Endothelial cell of umbilical vein (primary cell): ENCODE data around the gene GPD2. TPM values are rescaled to one million over a fixed set of nuclear protein-coding genes. Genes with fewer than 3 reads are reported as not detected.

Experiments used
- BruUV-seq: library from RNA; stranded (reverse); fragments of 400-500 nt; replicated peaks from 2 replicates; lab custom pipeline; 2021; lab: Mats Ljungman, UMichigan
- CTCF ChIA-PET: fragments of 300-600, 350-600 bp; sonication (Branson Sonifier 250); formaldehyde crosslinking; loops from one replicate; lab custom pipeline; 2021; ENCODE audit warnings: antibody characterized with exemption, inconsistent platforms; lab: Charles Lee
- POLR2A ChIA-PET: fragments of 300-600, 350-600 bp; sonication (Branson Sonifier 250); formaldehyde crosslinking; loops from one replicate; lab custom pipeline; 2021; ENCODE audit warnings: antibody characterized with exemption, inconsistent platforms; lab: Charles Lee
- DNase-seq: peaks from one replicate; pipeline ENCODE4 v3.0.0-alpha.2; 2011; ENCODE audit warnings: low read depth, low spot score
- FAIRE-seq: peaks from 2 replicates; lab custom pipeline; 2011; peaks lifted over from hg19 to GRCh38; lab: Jason Lieb, UNC
- H2AFZ ChIP-seq: 2 replicates; pipeline ENCODE4 v1.6.0; 2012; ENCODE audit warnings: low read depth, low read length, control low read depth, inconsistent platforms
- H3K27ac ChIP-seq: 2 replicates; pipeline ENCODE4 v1.5.1; 2011; ENCODE audit warnings: low read depth, mild to moderate bottlenecking, control low read depth, low read length, moderate library complexity; ENCODE audit not compliant: insufficient read depth
- H3K27me3 ChIP-seq, 2 experiments: 2 replicates each; pipeline versions ENCODE4 v1.6.0 to v1.6.1; 2011; ENCODE audit warnings: low read length in 2 of 2, mixed read lengths in 1 of 2; ENCODE audit not compliant: control insufficient read depth in 2 of 2, insufficient read depth in 2 of 2
- H3K36me3 ChIP-seq, 2 experiments: 2 replicates in 1 of 2; 3 replicates in 1 of 2; pipeline ENCODE4 v1.5.1; 2011; ENCODE audit warnings: low read length in 2 of 2, mild to moderate bottlenecking in 1 of 2, moderate library complexity in 1 of 2; ENCODE audit not compliant: control insufficient read depth in 2 of 2, insufficient read depth in 2 of 2; ENCODE audit errors: extremely low read depth in 1 of 2
- H3K4me1 ChIP-seq: 3 replicates; pipeline ENCODE4 v1.5.1; 2011; ENCODE audit warnings: mild to moderate bottlenecking, low read length; ENCODE audit not compliant: control insufficient read depth, insufficient read depth; ENCODE audit errors: extremely low read depth
- H3K4me2 ChIP-seq: 2 replicates; pipeline ENCODE4 v1.6.1; 2011; ENCODE audit warnings: low read length, control low read depth, mixed read lengths; ENCODE audit not compliant: insufficient read depth
- H3K4me3 ChIP-seq, 3 experiments: fragments of 200-600 bp in 1 of 3; sonication (generic), shearing (Covaris generic) in 1 of 3; replicated peaks in 1 of 3; 2 replicates each; pipeline ENCODE4 v1.5.1; 2011 to 2016; ENCODE audit warnings: control low read depth in 3 of 3, low read length in 3 of 3, mild to moderate bottlenecking in 2 of 3, inconsistent platforms in 1 of 3, low read depth in 1 of 3, moderate library complexity in 1 of 3; ENCODE audit not compliant: insufficient read depth in 1 of 3
- H3K79me2 ChIP-seq: 2 replicates; pipeline ENCODE4 v1.6.0; 2012; ENCODE audit warnings: low read length, inconsistent platforms; ENCODE audit not compliant: control insufficient read depth, insufficient read depth
- H3K9ac ChIP-seq: replicated peaks from 2 replicates; pipeline ENCODE3; 2011; ENCODE audit warnings: low read length, control low read depth; ENCODE audit not compliant: insufficient read depth; ENCODE audit errors: extremely low read depth
- H3K9me1 ChIP-seq: replicated peaks from 3 replicates; pipeline ENCODE4 v1.6.0; 2011; ENCODE audit warnings: mild to moderate bottlenecking, low read length; ENCODE audit not compliant: control insufficient read depth, insufficient read depth; ENCODE audit errors: extremely low read depth
- H3K9me3 ChIP-seq: replicated peaks from 2 replicates; pipeline ENCODE4 v1.5.1; 2012; ENCODE audit warnings: low read length, inconsistent platforms; ENCODE audit not compliant: control insufficient read depth, insufficient read depth
- H4K20me1 ChIP-seq: replicated peaks from 2 replicates; pipeline ENCODE3; 2011; ENCODE audit warnings: mild to moderate bottlenecking, low read length; ENCODE audit not compliant: control insufficient read depth, insufficient read depth; ENCODE audit errors: extremely low read depth
- EZH2 ChIP-seq: IDR thresholded peaks from 2 replicates; pipeline ENCODE4 v1.6.1; 2012; ENCODE audit warnings: borderline replicate concordance, low read depth, mild to moderate bottlenecking, moderate library complexity, low read length, inconsistent platforms; ENCODE audit not compliant: severe bottlenecking
- FOS ChIP-seq: IDR thresholded peaks from 2 replicates; pipeline ENCODE4 v1.6.1; 2011; ENCODE audit warnings: mild to moderate bottlenecking, low read length, moderate library complexity, borderline replicate concordance; ENCODE audit not compliant: insufficient read depth
- GATA2 ChIP-seq: IDR thresholded peaks from 2 replicates; pipeline ENCODE4 v1.7.0; 2011; ENCODE audit warnings: low read depth, mild to moderate bottlenecking, moderate library complexity, mixed read lengths, low read length; ENCODE audit not compliant: insufficient read length, insufficient read depth
- JUN ChIP-seq: IDR thresholded peaks from 2 replicates; pipeline ENCODE4 v1.6.1; 2011; ENCODE audit warnings: borderline replicate concordance, low read depth; ENCODE audit not compliant: insufficient read length, insufficient read depth
- MAX ChIP-seq: IDR thresholded peaks from 2 replicates; pipeline ENCODE4 v1.6.1; 2011; ENCODE audit not compliant: insufficient read depth, insufficient read length
- MYC ChIP-seq: IDR thresholded peaks from one replicate; pipeline ENCODE4 v1.6.1; 2011; ENCODE audit warnings: mild to moderate bottlenecking, low read depth, low read length
- POLR2A ChIP-seq: IDR thresholded peaks from 2 replicates; pipeline ENCODE4 v1.6.1; 2012; ENCODE audit warnings: low read depth, mild to moderate bottlenecking, control low read depth, low read length
- POLR2AphosphoS5 ChIP-seq: IDR thresholded peaks from 2 replicates; pipeline ENCODE4 v1.6.1; 2012; ENCODE audit warnings: low read depth, mild to moderate bottlenecking, control low read depth, low read length, moderate library complexity; ENCODE audit not compliant: insufficient read depth
- dilution Hi-C: fragments of 300-500 bp; cut with MboI; formaldehyde crosslinking; loops from one replicate; pipeline ENCODE4 v1.15.0; 2019; ENCODE audit warnings: low sequenced_read_pairs; ENCODE audit not compliant: extremely low pct_ligation_motif_present
- intact Hi-C: fragments of 100-400 bp; cut with micrococcal nuclease; formaldehyde crosslinking; loops from one replicate; pipeline ENCODE4 v1.10.0; 2022
- polyA plus RNA-seq, 4 experiments: library from polyadenylated mRNA; depleted of rRNA in 3 of 4; stranded (reverse) in 3 of 4; unstranded in 1 of 4; fragments of >200 nt; gene quantifications; 2 replicates each; pipeline versions ENCODE4 v1.2.1 to v1.2.3, GENCODE V29; 2011 to 2012; ENCODE audit warnings: missing spikeins in 1 of 4
- total RNA-seq: library from RNA; stranded (reverse); gene quantifications from 2 replicates; pipeline ENCODE4 v1.2.3, GENCODE V29; 2021
- TF ChIP-seq, protein P1 (sequence below), 2 donors: IDR thresholded peaks; 1 replicate in 1 of 2; 2 replicates in 1 of 2; pipeline ENCODE4 v1.5.1; 2011; ENCODE audit warnings: low read length in 2 of 2, mild to moderate bottlenecking in 2 of 2, moderate library complexity in 2 of 2, control low read depth in 1 of 2, inconsistent platforms in 1 of 2, low read depth in 1 of 2; ENCODE audit not compliant: insufficient read depth in 1 of 2; ENCODE audit errors: extremely low read depth in 1 of 2

The GPD2 gene
- total and polyA plus RNA-seq, 2 donors (not counting 3 experiments of a cell fraction or from before 2014, with no cell fraction given) = 6.6 to 37.0 TPM

DNA sequence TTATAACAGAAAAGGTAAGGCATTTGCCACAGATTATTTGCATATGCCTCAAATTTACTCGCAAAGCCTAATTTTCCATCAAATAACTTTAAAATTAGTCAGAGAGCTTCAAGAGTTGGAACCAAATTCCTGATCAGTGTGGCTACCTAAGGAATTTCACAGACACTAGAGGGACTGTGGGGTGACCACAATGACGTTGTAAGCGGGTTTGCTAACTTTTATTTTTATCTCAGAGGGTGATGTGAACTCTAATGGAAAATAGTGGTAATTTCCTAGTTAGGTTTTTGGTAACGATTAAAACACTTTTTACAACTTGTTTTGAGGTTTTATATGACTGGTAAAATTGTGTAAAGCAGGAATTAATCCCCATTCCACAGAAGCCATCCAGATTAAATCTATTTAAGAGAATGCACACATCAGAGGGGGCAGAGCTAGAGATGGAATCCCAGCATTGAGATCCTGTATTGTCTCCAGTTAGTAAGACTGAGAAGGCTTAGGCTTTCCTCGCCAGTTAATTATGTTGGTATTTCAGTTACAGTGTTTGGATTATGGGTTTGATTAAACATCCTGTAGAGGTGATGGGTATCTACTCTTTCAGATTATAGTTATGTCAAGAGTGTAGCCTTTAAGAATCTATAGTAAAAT lies 129.0 kb downstream of the GPD2 start:
- POLR2A ChIA-PET = no interaction called here
- dilution Hi-C loops = no loop called here
- H3K4me3 ChIP-seq = no peak overlapping the region

More for the DNA sequence above, 129.0 kb downstream of the GPD2 start:
- Histone ChIP-seq H3K9ac (no peak overlapping the region), H3K4me1 (no peaks in the 10 kb centered on the region), H4K20me1 (no peaks in the 10 kb centered on the region), H3K79me2 (no peaks in the 10 kb centered on the region), H3K27ac (no peak overlapping the region), H3K36me3 (no peaks in the 10 kb centered on the region), H2AFZ (no peak overlapping the region), H3K9me3 (no peaks in the 10 kb centered on the region), H3K9me1 (no peaks in the 10 kb centered on the region), H3K27me3 (no peaks in the 10 kb centered on the region), H3K4me2 (no peak overlapping the region)
- FAIRE-seq (no peak), DNase-seq (no peak)
- intact Hi-C loops = no loop called here
- CTCF ChIA-PET = interaction anchor here (0.9 to 1.3 kb wide), 2 partner anchors 13 to 20 kb away, joined by 3 read pairs; no protein-coding TSS in a partner anchor
- no peak for TF ChIP-seq EZH2
- no peak for TF ChIP-seq POLR2A
- TF ChIP-seq JUN = no peak
- TF ChIP-seq FOS = no peak
- no peak for TF ChIP-seq POLR2AphosphoS5
- TF ChIP-seq, protein P1, sequence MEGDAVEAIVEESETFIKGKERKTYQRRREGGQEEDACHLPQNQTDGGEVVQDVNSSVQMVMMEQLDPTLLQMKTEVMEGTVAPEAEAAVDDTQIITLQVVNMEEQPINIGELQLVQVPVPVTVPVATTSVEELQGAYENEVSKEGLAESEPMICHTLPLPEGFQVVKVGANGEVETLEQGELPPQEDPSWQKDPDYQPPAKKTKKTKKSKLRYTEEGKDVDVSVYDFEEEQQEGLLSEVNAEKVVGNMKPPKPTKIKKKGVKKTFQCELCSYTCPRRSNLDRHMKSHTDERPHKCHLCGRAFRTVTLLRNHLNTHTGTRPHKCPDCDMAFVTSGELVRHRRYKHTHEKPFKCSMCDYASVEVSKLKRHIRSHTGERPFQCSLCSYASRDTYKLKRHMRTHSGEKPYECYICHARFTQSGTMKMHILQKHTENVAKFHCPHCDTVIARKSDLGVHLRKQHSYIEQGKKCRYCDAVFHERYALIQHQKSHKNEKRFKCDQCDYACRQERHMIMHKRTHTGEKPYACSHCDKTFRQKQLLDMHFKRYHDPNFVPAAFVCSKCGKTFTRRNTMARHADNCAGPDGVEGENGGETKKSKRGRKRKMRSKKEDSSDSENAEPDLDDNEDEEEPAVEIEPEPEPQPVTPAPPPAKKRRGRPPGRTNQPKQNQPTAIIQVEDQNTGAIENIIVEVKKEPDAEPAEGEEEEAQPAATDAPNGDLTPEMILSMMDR (IDR thresholded peaks at IDR 0.05; ENCODE audit: extremely low read depth in 1 of 2, insufficient read depth in 1 of 2, low read depth in 1 of 2, low read length in 2 of 2) = no peak
- TF ChIP-seq MYC = no peak
- TF ChIP-seq MAX = no peak
- TF ChIP-seq GATA2 = no peak
- BruUV-seq = no TSS peak
